Stimulated activated CD4-positive, alpha-beta T cell treated with anti-CD3 and anti-CD28 coated beads, Interleukin-2, amount 100 ng/mL, for 48 hours (primary cell): Measurements from ENCODE around the gene TTC24.
"Not testable (repeated sequence)": the region's sequence is repeated elsewhere in the genome, so short reads cannot be mapped to it uniquely, and the experiment has no call there.

Experiments
- DNase-seq, 2 donors: peaks; one replicate each; pipeline ENCODE4 v3.0.0-alpha.2; 2020

Gene TTC24

DNA sequence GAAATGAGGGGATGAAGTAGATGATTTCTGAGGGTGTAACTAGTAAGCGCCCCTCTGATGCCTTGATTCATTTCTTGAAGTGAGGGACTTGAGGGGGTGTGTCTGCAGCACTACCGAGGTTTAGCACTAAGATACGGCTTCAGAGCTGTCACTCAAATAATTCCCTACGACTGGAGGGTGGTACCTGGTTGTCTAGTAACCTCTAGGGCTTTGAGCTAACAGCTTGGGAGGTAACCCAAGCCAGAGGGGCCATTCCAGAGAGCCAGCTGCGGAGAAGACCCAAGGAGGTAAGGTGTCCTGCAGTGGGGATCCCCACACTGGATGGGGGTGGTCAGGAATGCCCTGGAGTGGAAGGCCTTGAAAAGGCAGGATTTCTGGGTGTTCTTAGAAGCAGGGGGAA, at the start of gene TTC24:
Gene TTC24 (plus strand): TSS at position 252 of the 400 bp plus-strand sequence. CDS start 1,642 bp downstream, outside the sequence.
- DNase-seq, result no peak

DNA sequence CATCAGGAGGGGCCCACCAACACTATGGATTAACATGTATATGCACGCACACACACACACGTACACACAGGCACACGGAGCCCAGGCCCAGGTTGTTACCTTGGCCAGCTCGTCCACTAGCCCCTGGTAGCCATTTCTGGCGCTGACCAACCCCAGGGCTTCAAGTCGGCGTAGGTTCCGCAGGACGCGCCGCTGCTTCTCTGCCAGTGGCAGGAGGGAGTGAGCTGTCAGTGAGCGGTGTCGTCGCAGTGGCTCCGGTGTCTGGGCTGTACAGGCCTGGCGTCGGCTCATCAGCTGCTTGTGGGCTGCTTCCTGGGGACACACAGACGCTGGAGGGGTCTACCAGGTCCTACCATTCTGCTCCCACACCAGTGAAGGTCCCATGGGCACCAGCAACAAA, 49.5 kb upstream of the TTC24 start:
- no peak for DNase-seq

DNA sequence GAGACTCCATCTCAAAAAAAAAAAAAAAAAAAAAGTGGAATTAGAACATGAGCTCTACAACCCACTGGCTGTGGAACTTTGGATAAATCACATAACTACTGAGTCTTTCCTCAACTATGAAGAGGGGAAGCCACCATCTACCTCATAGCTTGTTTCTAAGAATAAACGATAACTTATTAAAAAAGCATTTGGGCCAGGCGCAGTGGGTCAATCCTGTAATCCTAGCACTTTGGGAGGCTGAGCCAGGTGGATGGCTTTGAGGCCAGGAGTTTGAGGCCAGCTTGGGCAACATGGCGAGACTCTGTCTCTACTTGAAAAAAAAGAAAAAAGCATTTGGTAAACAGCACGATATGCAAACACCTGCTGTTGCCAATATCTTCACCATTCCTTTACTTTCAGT, 47.1 kb upstream of the TTC24 start:
- no peak for DNase-seq

DNA sequence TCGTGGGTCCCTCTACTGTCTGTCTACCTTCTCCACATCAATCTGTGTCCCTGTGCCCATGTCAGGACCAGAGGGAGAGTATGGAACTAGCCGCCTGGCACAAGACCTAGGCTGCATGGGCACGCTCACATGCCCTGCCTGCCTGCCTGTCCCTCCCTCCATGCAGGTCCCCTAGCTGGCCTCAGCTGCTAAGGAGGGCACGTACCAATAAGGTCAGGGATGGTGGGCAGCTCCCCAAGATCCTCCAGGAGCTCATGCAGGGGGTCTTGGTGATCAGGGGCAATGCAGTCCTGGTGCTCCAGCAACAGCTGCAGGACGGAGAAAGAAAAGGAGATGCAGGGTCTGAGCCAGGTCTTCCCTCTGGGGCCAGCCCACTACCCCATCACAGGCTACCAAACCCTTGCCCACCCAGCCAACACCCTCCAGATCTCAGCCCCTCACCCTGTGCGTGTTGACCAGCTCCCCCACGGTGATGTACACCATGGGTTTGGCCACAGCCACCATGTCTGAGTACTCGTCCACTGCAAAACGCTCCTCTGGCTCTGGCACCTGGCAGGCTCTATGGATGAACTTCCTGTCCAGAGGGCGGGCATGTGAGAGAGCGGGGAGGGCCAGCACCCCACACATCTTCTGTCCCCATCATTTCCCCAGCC, 45.8 kb upstream of the TTC24 start:
- DNase-seq, result no peak

DNA sequence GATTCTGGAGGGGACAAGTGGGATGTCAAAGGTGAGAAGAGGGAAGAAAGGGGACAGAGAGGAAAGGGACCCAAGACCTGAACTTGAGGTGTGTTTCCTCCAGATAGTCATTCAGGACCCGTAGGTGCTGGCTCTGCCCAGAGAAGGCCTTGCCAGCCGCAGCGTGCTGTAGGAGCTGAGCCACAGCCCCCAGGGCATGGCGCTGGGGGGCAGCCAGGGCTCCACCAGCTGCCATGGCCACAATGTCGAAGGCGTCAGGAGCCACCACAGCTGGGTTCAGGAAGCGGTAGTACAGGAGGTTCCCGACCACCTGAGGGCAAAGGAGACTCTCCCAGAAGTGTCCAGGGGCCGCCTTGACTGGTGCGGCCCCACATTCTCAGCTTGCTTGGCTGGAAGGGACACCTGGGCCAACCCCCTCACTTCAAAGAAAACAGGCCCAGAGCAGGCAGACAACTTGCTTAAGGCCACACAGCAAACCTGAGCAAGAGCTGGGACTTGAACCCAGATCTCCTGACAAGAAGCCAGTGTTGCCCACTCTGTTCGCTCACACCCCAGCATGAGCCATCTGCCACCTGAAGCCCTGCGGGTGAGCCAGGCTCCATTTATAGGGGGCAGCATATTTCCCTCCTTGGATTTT, 45.0 kb upstream of the TTC24 start:
- DNase-seq, result no peak

DNA sequence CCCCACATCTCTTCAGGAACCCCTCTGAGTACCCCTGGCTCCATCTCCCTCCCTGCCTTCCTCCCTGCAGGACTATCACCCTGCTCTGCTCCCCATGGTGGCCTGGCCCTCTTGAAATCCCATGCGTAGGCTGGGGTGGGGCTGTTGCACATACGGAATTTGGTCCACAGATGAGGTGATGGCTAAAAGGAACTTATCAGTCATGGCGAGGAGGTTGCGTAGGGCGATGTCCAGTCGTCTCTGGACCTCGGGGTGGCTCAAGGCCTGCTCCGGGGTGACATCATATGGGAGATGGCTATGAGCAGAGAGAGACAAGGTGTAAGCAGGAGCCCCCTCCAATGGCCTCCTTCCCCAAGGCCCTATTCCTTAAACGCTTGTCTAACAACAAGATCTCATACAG, 42.5 kb upstream of the TTC24 start:
- no peak for DNase-seq

DNA sequence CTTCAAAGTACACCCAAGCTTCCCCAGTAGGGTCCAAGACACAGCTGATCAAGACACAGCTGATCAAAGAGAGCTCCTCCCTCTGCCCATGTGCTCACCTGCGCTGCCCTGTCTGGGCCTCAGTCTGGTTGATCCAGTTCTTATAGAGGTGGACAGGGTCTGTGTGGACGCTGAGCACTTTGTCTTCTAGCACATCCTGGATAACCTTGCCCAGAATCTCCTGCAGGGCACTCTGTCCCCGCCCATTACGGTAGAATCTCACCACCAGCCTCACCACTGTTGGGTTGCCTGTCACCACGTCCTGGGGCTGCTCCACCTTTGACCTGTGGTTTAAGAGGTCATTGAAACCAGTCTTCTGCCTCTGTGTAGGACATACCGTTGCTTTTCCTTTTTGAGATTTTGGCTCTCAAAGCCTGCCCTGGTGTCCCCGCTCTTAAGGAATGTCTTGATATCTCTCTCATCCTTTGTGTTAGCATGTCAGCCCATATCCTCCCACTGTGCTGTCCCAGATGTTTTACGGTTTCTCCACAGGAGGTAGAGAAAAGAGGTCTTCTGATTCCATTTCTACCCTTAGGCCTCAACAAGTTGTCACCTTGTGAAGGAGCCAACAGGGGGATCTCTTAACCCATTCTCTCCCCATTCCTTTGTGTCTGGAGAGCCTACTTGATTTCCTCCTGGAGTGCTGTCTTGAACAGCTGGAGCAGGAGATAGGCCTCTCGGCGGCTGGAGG, 40.6 kb upstream of the TTC24 start:
- DNase-seq, result no peak

DNA sequence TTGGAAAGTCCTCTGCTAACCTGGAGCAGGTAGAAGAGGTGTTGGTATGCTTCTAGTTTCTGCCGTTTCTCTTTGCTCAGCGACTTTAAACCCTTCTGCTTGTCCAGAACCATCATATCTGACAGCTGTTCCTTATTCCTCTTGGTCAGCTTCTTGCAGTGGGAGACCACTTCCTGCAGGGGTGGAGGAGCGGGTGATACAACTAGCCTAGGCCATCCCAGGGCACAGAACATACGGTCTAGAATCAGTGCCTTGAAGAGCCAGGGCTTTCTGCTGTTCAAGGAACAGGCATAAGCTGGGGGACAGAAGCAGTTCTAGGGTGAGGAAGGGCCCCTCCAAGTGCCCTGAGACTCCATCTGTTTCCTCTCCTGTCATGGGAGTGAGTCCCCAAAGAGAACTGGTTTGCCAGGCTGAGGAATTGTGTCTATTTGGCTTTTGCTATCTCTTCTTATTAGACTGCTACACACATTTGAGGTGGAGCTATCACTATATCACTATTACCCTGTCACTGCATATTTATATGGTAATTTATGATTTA, 39.6 kb upstream of the TTC24 start:
- DNase-seq, result no peak

DNA sequence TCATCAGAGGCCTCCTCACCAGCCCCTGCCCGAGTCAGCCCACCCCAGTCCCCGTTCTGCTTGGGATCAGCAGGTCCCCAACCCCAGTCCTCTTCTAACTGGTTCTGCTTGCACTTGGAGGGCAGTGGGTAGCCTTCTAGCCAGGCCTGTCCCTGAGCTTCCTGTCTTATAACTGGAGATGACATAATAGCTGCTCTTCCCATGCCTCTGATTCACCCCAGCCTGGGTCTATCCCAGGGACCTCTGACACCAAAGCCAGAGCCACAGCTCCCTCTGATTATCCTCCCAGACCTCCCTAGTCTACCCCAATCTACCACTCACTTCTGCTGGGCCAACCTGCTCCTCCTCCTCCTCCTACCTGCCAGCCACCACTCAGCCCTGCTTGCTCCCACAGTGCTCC, 38.6 kb upstream of the TTC24 start:
- no peak for DNase-seq

DNA sequence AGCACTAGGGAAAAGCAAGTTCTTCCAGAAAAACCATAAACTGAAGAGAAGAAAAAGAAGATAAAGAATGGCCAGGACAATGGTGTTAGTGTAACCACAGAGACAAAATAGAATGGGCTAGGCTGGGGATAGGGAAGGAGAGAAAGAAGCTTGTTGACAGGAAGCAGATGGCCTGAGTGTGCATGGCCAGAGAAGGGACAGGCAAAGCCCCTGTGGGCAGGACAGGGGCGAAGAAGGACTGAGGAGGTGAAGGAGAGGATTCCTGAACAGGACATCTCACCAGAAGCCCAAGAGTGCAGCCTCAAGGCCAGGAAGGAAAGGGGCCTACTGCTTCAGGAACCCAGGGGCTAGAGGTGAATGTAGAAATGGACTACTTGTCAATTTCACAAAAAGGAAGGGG, 36.5 kb upstream of the TTC24 start:
- DNase-seq, result no peak

DNA sequence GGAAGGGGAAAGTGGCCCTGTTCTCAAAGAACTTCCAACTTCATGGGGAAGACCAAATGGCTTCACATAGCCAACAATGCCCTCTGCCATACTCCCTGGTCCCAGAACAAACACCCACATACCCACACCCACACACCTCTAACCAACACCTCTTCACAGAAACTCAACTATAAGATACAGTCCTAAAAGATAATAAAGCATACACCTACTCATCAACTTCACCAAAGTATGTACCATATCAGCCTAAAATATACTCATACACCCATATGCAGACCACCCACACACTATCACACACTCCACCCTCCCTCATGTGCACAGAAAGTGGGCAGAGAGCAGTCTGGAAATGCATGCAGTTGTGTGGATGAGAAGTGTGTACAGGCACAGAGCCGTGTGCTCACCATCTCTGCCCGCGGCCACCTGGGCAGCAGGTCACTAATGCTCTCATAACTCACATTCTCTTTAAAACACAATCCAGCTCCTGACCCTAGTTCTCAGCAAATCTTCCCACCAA, 34.9 kb upstream of the TTC24 start:
- no peak for DNase-seq

DNA sequence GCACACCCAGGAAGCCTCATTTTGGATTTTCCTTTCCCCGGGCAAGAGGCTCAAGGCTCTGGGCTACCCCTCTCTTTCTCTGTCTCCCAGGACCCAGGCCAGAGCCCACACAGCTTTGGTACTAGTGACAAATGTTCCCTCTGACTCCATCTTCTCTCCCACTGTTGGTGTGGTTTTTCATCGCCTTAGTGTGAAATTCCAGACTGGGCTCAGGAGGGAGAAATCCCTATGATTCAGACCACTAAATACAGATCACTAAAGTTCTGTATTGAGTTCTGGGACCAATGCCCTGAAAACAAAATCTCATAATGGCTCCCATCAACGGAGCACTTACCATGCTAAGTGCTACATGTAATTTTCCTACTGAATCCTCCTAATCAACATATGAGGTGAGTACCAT, 33.3 kb upstream of the TTC24 start:
- DNase-seq, result no peak

DNA sequence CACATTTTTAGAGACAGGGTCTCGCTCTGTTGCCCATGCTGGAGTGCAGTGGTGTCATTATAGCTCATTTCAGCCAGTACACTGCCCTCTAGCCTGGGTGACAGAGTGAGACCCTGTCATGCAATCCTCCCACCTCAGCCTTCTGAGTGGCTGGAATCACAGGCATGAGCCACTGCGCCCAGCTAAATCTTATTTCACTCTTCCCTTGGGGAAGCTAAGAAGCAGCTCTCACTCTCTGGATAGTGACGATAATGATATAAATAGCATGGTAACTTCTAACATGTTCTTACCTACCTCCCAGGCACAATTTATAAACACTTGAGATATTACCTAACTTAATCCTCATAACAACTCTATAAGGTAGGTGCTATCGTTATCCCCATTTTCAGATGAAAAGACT, 32.1 kb upstream of the TTC24 start:
- DNase-seq, result no peak

DNA sequence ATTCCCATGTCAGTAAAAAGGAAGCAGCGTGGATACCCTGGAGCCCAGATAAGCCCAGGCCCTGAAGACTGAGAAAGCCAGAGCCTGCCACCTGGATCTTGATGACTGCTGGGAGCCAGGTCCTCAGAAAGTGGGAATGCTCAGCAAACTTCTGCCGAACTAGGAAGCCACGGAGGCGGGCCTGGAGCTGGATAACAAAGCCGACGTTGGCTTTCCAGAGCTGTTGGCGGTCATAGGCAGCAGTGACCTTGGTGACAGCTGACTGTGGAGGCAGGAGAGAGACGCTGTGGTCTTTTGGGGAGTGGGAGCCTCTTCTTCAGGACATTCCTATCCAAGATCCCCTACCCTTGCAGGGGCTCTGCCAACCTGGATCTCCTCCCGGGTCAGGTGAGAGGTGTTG, 31.5 kb upstream of the TTC24 start:
- DNase-seq, result no peak

DNA sequence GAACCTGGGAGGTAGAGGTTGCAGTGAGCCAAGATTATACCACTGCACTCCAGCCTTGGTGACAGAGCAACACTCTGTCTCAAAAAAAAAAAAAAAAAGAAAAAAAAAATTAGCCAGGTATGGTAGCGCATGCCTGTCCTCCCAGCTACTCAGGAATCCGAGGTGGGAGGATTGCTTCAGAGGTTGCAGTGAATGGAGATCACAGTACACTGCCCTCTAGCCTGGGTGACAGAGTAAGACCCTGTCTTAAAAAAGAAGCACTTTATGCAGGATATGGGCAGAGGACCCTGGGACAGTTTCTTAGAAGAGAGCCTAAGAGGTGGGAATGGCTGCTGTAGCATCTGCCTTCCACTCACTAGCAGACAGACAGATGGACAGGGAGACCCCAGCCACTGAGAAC, 30.1 kb upstream of the TTC24 start:
- no peak for DNase-seq

DNA sequence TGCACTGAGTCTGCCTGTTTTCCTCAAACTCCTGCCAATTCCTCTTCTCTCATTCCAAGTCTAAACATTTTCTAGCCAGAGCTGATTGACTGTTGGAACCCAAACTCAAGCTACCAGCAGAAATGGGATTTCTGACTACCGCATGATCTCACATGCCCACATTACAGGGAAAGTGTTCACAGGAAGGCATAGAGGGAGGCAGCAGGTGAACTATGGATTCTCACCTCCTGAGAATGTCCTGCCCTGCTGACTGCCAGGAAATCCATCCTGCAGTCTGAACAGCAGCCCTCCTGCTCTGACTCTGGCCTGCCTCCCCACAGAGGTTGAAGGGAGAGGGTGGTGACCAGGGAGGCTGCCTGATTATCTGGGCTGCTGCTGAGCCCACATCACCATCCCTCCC, 29.7 kb upstream of the TTC24 start:
- no peak for DNase-seq

DNA sequence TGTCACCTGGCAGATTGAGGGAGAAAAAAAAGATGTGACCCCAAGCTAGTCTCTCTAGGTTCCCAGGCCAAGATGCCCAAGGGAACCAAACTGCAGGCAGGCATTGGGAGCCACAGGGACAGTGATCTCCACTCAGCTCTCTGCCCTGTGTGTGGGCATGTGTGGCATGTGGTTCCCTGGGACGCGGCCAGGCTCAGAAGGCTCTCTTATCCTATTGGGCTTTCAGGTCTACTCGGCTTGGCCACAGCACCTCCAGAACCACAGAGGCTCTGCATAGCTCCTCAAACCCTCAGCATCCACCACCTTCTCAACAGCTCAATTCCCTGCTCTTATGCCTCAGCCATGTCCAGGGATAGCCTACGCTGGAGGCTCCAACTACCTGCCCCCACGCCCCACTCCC, 29.2 kb upstream of the TTC24 start:
- DNase-seq, result no peak

DNA sequence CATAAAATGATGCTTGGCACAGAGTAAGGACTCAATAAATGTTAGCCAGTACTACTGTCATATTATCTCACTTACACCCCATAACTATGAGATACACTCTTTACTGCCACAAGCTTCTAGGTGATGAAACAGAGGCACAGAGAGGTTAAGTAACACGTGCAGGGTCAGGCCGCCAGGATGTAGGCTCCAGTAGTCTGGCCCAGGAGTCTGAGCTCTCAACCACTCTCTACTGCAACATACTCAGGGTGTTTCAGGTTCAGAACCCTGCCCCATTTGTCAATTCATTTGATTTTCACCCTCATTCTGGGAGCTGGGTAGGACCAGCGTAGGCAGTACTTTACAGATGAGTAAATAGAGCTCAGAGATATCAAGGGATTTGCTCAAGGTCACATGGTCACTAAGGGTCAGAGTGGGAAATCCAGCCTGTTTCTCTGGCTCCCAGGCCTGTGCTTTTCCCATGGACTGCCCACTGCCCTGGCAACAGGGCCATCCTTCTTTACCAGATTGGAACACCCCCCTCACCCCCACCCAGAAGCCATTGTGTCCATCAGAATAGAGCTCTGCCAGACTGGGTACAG, 28.4 kb upstream of the TTC24 start:
- DNase-seq, result no peak

DNA sequence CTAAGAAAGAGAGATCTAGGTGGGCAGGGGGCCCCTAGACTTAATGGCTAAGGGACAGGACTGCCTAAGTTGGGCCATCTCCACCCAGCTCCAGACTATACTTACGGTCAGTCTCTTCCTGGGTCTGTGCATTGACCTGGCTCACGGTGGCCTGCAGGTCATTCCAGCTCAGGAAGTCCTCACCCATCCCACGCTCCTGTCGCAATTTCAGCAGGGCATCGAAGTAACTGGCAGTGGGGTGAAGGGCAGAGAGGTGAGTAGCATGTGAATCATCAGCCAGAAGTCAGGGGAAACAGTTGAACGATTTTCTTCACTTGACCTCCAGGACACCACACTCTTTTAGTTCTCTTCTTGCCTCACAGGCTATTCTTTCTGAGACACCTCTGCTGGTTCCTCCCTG, 27.7 kb upstream of the TTC24 start:
- no peak for DNase-seq

DNA sequence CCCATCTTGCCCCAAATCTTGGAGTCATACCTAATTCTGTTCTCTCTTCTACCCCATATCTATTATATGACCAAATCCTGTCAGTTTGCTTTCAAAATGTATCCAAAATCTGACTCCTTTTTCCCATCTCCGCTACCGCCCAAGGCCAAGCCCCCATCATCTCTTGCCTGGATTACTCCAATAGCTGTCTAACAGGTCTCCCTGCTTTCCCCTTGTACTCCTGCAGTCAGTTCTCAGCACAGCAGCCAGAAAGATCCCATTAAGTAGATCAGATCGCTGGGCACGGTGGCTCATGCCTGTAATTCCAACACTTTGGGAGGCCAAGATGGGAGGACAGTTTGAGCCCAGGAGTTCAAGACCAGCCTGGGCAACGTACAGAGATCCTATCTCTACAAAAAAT, 27.0 kb upstream of the TTC24 start:
- DNase-seq, result no peak

DNA sequence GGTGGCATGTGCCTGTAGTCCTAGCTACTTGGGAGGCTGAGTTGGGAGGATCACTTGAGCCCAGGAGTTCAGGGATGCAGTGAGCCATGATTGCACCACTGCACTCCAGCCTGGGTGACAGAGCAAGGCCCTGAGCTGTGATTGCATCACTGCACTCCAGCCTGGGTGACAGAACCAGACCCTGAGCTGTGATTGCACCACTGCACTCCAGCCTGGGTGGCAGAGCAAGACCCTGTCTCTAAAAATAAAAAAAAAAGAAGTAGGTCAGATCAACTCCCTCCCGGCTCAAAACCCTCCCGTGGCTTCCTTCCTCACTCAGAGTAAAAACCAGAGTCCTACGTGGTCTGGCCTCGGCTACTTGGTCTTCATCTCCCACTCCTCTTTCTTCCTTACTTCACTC, 26.6 kb upstream of the TTC24 start:
- not testable (repeated sequence) for DNase-seq

DNA sequence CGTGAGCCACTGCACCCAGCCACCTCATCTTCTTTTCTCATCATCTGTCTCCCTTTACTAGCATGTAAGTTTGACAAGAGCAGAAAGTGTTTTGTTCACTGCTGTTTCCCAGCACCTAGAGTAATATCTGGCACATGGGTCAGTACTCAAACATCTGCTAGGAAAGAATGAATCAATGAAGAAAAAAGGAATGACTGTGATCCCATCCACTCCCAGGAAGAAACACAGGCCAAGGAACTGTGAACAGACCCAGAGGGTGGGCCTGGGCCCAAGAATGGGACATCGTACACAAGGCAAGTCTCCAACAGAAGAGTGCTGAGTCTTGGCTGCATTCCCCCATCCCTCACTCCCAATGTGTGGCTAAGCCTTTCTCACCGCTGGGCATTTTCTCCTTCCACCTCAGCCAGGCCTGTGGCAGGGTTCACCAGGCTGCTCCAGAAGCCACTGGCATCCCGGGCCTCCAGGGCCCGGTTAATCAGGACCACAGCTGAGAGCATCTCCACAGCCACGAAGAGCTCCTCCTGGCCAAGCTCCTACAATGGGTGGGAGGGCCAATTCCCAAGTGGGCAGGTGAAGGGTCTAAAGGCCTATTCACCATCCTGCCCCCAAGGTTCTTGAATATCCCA, 25.6 kb upstream of the TTC24 start:
- DNase-seq, result no peak

DNA sequence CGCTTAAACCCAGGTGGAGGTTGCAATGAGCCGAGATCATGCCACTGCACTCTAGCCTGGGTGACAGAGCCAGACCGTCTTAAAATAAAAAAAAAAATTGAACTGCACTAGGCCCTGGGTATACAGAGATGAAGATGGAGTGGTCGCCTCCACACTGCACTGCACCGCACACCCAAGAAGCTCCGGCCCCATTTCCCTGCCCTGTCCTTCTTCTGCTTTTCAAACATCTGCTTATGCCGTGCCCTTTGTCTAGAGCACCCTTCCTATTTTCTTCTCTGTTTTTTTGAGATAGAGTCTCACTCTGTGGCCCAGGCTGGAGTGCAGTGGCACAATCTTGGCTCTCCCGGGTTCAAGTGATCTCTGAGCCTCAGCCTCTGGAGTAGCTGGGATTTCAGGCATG, 24.6 kb upstream of the TTC24 start:
- no peak for DNase-seq
